Measurements from ENCODE around the gene PHF23. TPM values are rescaled to one million over a fixed set of nuclear protein-coding genes. Genes with fewer than 3 reads are reported as not detected.

The PHF23 gene
- polyA plus RNA-seq, 1 donor, result 34.4 TPM

DNA sequence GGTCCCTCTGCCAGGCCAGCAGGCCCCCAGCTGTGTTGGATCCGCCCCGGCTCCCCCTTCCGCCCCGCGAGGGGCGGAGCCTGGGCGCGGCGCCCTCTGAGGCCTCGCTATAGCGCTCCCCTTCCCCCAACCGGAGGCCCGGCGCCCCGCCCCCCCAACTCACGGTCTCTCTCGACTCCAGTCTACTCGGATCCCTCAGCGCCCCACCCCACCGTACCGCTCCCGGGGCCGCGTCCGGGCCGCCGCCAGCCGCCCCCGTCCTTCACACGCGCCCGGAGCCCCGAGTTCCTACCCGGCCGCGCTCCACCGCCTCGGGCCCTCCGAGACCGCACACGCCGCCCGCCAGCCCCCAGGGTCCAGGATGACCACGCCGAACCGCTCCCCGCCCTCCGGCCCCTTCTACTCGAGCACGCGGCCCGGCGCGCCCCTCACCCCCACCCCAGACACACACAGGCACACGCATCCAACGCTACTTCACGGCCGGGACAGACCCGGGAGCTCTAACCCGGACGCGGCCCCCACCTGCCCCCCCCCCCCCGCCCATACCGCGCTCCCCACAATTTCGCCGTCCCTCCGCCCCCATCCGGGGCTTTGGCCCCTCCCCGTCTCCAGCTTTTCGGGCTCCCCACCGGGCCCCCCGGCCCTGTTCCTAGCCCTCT lies 1.4 kb downstream of the PHF23 start:
- no peak for DNase-seq

DNA sequence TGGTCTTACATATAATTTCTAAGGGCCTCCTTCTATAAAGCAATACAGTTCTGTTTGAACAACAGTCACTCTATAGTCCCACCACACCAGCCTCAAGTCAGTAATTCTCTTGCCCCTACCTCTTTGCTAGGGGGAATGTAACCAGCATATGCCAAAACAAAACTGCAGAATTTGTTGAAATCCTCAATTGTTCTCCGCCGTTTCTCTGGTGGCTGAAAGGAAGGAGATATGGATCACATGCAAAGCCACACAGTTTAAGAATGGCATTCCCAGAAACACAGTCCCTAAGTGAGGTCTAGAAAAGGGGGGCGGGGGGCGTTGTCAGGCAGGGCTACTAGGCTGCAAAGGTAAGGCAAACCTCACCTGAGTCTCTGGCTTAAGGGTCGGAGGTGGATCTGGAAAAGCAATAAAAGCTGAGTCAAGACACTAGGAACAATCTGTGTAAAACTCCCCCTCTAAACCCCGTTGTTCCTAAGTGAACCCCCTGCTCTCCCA lies 1.9 kb downstream of the PHF23 start:
- no peak for DNase-seq

GRCh38 chr17:7236808-7237207 lies 2.4 kb downstream of the PHF23 start:
- no peak for DNase-seq

DNA sequence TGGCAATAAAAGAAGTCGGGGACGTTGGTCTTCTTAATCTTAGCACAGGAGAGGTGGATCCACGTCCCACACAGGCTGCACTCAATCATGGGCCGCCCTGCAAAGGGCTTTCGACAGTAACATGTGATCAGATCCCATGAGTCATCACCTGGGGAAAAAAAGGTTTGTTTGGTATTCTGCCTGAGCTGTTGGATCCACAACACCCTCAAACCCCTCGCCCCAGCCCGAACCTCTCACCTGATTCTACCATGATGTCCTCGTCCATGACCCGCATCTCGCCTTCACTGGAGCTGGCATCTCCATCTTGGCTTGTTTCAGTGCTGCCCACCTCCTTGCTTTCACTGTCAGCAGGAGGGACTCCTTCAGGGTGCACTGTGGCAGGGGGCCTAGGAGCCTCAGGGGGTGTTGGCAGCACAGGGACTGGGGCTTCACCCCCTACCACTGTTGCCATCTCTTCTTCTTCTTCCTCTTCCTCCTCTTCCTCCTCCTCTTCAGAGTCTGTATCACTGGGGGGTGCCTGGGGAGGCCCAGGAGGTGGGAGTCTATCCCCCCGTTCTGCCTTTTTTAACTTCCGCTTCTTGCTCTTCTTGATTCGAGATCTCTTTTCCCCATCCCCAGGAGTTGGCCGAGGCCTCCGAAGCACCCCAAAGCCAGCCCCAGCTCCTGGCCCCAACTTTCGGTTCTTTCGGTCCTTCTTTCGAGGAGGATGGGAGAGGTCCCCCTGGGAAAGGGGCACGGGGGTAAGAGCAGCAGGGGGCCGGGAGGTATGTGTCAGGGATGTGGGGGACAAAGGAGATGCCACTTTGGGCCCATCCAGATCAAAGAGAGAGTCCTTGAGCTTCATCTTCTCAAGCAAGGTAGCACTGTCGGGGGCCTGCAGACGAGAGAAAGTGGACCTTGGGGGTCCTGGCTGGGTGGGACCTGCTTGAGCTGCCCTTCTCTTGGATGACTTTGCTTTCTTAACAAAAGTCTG lies 3.3 kb downstream of the PHF23 start:
- no peak for DNase-seq

DNA sequence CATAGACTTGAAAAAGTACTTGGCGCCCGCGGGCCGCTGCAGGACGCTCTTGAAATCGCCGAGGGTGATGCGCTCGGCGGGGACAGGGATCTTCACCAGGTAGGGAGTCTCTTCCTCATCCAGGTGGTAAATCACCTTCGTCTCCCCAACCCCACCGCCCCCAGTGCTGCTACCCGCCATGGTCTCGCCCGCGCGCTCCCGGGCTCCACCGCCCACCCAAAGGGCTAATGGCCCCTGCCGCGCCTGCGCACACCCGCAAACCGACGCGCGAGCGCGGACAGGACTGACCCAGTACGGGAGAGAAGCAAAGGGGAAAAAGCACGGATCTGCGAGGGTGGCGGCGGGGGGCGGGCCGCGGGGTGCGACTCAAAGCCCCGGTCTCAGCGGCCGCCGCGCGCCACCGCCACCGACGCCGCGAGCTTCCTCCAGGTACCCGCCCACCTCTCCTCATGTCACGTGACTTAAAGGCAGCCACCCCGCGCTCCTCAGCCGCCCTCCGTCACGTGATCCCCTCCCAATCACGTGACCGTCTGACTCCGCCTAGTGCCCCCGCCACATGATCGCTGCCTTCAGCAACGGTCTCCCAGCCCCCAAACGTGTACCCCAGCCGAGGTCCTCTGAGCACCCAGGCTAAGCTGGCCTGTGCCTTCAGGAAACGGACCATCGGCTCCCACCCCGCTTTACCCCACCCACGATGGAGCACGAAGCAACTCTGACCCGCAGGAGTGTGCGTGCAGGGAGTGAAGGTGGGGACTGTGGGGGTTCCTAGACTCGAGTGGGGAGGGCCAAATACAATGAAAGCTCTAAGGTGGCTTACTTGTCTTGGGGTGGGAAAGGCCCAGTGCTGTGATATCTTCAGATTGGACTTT lies 4.9 kb downstream of the PHF23 start, which contains the start of gene DVL2:
Gene DVL2, minus strand, starts transcription at position 435 of the 869 bp plus-strand sequence. Its CDS starts 255 bp downstream, at position 180.
- DNase-seq, result peak; percentile 97

DNA sequence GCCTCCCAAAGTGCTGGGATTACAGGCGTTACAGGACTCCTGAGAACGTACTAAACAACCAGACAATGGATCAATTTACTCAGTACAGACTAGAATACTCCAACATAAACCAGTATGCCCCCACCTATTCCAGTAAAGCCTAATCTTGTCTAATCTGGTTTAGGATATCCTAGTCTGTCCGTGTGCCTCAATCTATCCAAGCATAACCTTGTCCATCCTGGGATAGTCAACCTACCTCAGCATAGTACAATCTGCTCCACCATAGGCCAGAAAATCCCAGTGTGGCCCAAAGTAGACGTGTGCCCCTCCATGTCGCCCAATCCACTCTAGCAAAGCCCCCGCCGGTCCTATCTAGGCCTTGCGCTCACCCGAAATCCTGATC lies 5.6 kb downstream of the PHF23 start:
- no peak for DNase-seq

GRCh38 chr17:7232114-7232513 lies 7.1 kb downstream of the PHF23 start:
- no peak for DNase-seq

GRCh38 chr17:7229504-7229903 lies 9.8 kb downstream of the PHF23 start:
- no peak for DNase-seq

- no peak for DNase-seq
Observed at GRCh38 chr17:7228920-7229319, 10.3 kb downstream of the PHF23 start.

- no peak for DNase-seq
Observed at GRCh38 chr17:7226721-7227710, 12.2 kb downstream of the PHF23 start.

DNA sequence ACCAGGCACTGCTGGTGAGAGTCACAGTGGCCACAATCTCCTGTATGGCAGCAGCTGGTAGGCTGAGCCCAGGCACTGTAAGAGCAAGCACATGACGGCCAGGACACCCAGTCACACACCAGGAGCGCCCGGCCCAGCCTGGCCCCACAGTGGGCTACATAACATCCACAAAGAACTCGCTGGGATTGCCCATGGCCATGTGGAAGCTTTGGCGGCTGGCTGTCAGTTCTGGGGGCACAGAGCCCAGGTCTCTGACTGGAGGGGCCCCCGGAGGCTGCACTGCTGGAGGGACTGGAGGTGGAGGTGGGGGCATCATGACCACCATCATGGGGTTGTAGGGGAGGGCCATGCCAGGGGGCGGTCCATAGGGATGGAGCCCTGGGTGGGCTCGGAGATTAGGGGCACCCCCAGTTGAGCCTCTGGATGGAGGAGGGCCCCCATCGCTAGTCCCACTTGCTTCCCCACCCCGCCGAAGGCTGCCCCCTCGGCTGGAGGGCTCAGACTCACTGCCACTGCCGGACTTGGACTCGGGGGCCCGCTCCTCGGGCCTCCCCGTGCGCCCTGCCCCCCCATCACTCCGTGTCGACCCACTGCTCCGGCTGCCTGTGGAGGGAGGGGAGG lies 13.4 kb downstream of the PHF23 start:
- no peak for DNase-seq

DNA sequence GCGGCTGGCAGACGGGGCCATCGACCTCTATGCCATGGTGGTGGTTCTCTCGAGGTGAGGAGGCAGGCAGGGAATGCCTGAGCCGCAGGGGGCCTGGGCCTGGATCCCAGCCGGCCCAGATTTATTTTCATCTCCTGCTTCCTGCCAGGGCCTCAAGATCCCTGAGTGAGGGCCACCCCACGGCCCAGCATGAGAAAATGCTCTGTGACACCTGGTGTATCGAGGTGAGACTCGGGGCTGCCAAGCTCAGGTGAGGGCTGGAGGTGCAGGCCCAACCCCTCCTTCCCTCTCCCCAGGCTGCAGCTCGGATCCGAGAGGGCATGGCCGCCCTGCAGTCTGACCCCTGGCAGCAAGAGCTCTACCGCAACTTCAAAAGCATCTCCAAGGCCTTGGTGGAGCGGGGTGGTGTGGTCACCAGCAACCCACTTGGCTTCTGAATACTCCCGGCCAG lies 14.6 kb downstream of the PHF23 start:
- no peak for DNase-seq

GRCh38 chr17:7224110-7224509 lies 15.1 kb downstream of the PHF23 start:
- DNase-seq, result no peak

- no peak for DNase-seq
Observed at GRCh38 chr17:7223375-7223774, 15.9 kb downstream of the PHF23 start.

- DNase-seq, result no peak
Observed at GRCh38 chr17:7222972-7223292, 16.3 kb downstream of the PHF23 start.

GRCh38 chr17:7222093-7222971 lies 16.9 kb downstream of the PHF23 start:
- DNase-seq, result no peak

DNA sequence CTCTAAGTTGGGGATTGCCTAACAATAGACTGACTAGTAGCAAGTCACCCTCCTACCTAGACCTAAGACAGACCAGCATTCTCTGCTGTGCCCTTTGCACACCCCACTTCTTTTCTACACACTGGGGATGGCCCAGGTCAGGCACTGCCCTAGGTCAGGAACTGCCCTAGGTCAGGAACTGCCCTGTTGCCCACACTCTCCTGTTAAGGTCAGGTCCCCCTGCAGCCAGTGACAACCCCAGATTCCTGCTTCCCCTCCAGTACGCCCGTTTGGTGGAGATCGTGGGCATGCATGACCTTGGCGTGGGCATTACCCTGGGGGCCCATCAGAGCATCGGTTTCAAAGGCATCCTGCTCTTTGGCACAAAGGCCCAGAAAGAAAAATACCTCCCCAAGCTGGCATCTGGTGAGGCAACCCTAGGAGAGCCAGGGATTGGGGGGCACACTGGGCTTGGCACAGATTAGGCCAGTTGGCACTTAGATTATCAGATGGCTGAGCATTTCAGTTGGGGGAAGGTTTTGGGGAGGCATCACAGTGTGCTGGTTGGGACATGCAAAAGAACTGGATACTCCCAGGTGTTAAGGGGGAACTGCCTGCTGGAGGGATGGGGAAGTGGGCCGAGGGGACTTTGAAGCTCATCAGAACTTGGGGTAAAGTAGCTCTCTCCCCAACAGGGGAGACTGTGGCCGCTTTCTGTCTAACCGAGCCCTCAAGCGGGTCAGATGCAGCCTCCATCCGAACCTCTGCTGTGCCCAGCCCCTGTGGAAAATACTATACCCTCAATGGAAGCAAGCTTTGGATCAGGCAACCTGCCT lies 17.8 kb downstream of the PHF23 start:
- DNase-seq, result no peak

DNA sequence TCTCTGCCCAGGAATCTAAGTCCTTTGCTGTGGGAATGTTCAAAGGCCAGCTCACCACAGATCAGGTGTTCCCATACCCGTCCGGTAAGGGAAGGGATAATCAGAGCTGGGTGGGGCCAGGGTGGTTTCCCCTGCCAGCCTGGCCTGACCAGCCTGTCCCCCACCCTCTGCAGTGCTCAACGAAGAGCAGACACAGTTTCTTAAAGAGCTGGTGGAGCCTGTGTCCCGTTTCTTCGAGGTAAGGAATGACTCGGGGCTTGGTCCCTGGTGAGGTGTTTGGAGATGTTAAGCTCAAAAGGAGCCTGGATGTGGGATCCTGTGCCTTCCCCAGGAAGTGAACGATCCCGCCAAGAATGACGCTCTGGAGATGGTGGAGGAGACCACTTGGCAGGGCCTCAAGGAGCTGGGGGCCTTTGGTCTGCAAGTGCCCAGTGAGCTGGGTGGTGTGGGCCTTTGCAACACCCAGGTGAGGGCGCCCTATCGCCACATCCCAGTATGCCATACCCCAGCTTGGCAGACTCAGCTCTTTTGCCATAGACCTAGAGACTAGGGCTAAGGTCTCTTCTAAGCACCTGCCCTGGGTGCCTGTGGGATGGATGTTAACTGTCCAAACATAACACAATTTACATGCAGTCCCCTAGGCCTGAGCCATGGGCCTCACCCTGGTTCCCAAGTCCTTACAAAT lies 18.5 kb downstream of the PHF23 start:
- DNase-seq, result no peak

All from hindlimb muscle (tissue), 1 donor.